ENCODE results near the gene TBC1D3B.
A peak's percentile ranks its signal among the peaks of the same experiment; 100 is the strongest.
"Not testable (repeated sequence)": the region's sequence is repeated elsewhere in the genome, so short reads cannot be mapped to it uniquely, and the experiment has no call there.

The TBC1D3B gene

DNA sequence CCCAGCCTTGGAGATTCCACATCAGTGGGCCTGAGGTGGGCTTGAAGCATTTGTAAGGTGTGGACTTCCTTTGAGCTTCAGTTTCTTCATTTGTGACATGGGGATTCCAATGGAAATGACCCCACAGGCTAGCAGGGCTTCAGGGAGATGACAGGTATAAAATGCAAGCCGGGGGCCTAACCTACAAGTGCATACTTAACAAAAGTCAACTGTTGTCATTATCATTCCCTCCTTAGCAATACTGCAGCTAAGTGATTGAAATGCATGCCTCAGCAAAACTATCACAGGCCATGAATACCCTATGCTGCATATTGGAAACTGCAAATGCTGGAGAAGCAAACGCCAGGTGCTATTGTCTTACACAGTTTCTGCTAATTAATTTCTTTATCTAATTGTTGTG is 53.0 kb downstream of the TBC1D3B start:
- no peaks in the 10 kb centered on the region for H3K79me2 ChIP-seq (ENCODE audit: low read length)
- no peak overlapping the region for H3K27ac ChIP-seq (ENCODE audit: low read length)
- no peaks in the 10 kb centered on the region for H3K9me2 ChIP-seq (replicated peaks; ENCODE audit: insufficient read depth, low read length)
- no peaks in the 10 kb centered on the region for H3K9me3 ChIP-seq (replicated peaks; ENCODE audit: insufficient read depth, low read length)
- H3K4me3 ChIP-seq (ENCODE audit: low read length) = no peak overlapping the region
- H2AFZ ChIP-seq (ENCODE audit: low read length) = no peak overlapping the region
- H3K27me3 ChIP-seq (replicated peaks; ENCODE audit: insufficient read depth, low read length) = no peaks in the 10 kb centered on the region
- H3F3A ChIP-seq (ENCODE audit: insufficient read depth, low read length) = peaks cover 3% of the 10 kb centered on the region
- no peak overlapping the region for H3K9ac ChIP-seq (ENCODE audit: low read length)
- DNase-seq = no peak
- H3K4me2 ChIP-seq (ENCODE audit: low read depth, low read length) = no peak overlapping the region
- TF ChIP-seq EZH2 (optimal IDR thresholded peaks at IDR 0.05; ENCODE audit: low read depth, low read length) = no peak
- TF ChIP-seq, protein P1, sequence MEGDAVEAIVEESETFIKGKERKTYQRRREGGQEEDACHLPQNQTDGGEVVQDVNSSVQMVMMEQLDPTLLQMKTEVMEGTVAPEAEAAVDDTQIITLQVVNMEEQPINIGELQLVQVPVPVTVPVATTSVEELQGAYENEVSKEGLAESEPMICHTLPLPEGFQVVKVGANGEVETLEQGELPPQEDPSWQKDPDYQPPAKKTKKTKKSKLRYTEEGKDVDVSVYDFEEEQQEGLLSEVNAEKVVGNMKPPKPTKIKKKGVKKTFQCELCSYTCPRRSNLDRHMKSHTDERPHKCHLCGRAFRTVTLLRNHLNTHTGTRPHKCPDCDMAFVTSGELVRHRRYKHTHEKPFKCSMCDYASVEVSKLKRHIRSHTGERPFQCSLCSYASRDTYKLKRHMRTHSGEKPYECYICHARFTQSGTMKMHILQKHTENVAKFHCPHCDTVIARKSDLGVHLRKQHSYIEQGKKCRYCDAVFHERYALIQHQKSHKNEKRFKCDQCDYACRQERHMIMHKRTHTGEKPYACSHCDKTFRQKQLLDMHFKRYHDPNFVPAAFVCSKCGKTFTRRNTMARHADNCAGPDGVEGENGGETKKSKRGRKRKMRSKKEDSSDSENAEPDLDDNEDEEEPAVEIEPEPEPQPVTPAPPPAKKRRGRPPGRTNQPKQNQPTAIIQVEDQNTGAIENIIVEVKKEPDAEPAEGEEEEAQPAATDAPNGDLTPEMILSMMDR (IDR thresholded peaks at IDR 0.05; ENCODE audit: low read length) = no peak
- no peak for TF ChIP-seq EZH2phosphoT487 (IDR thresholded peaks at IDR 0.05; ENCODE audit: low read length)
- H3K36me3 ChIP-seq (replicated peaks; ENCODE audit: insufficient read depth, low read length) = no peaks in the 10 kb centered on the region
- H3K4me1 ChIP-seq (ENCODE audit: low read length) = peaks cover 19% of the 10 kb centered on the region
- H4K20me1 ChIP-seq (ENCODE audit: insufficient read depth, low read length) = no peaks in the 10 kb centered on the region

DNA sequence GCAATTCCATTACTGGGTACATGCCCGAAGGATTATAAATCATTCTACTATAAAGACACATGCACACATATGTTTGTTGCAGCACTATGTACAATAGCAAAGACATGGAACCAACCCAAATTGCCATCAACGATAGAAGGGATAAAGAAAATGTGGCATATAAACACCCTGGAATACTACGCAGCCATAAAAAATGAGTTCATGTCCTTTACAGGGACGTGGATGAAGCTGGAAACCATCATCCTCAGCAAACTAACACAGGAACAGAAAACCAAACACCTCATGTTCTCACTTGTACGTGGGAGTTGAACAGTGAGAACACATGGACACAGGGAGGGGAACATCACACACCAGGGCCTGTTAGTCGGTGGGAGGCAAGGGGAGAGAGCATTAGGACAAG is 55.3 kb downstream of the TBC1D3B start:
- H4K20me1 ChIP-seq (ENCODE audit: insufficient read depth, low read length); H3K27me3 ChIP-seq (replicated peaks; ENCODE audit: insufficient read depth, low read length); H3K9me2 ChIP-seq (replicated peaks; ENCODE audit: insufficient read depth, low read length); DNase-seq; H3K79me2 ChIP-seq (ENCODE audit: low read length); H3K36me3 ChIP-seq (replicated peaks; ENCODE audit: insufficient read depth, low read length); H3K4me3 ChIP-seq (ENCODE audit: low read length); H3F3A ChIP-seq (ENCODE audit: insufficient read depth, low read length); H3K9me3 ChIP-seq (replicated peaks; ENCODE audit: insufficient read depth, low read length); H3K4me2 ChIP-seq (ENCODE audit: low read depth, low read length); H3K9ac ChIP-seq (ENCODE audit: low read length); H3K27ac ChIP-seq (ENCODE audit: low read length); H2AFZ ChIP-seq (ENCODE audit: low read length): not testable (repeated sequence)
- peaks cover 22% of the 10 kb centered on the region for H3K4me1 ChIP-seq (ENCODE audit: low read length)

DNA sequence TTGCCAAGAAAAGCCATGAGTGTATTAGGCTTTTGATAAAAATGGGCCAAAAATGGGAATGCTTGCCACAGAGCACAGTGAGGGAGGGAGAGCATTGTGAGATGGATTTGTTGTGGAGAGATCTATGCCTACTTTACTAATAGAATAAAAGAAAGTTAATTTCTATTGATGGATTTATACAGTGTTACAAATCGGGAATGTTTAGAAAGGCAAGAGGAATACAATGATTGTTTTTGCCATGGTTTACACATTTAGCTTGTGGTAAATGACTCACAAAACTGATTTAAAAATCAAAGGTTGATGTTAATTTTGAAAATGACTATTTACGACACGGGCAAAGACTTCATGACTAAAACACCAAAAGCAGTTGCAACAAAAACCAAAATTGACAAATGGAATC is 56.2 kb downstream of the TBC1D3B start:
- Histone ChIP-seq H3K27ac (ENCODE audit: low read length) (no peak overlapping the region), H3K4me1 (ENCODE audit: low read length) (peaks cover 22% of the 10 kb centered on the region), H3K79me2 (ENCODE audit: low read length) (no peaks in the 10 kb centered on the region), H3K9me2 (replicated peaks; ENCODE audit: insufficient read depth, low read length) (no peaks in the 10 kb centered on the region), H3K4me2 (ENCODE audit: low read depth, low read length) (no peak overlapping the region), H3K36me3 (replicated peaks; ENCODE audit: insufficient read depth, low read length) (no peaks in the 10 kb centered on the region), H2AFZ (ENCODE audit: low read length) (no peak overlapping the region), H3K9ac (ENCODE audit: low read length) (no peak overlapping the region), H3K27me3 (replicated peaks; ENCODE audit: insufficient read depth, low read length) (no peaks in the 10 kb centered on the region), H4K20me1 (ENCODE audit: insufficient read depth, low read length) (no peaks in the 10 kb centered on the region), H3K4me3 (ENCODE audit: low read length) (no peak overlapping the region), H3F3A (ENCODE audit: insufficient read depth, low read length) (peaks cover 8% of the 10 kb centered on the region), H3K9me3 (replicated peaks; ENCODE audit: insufficient read depth, low read length) (no peaks in the 10 kb centered on the region)
- TF ChIP-seq EZH2phosphoT487 (IDR thresholded peaks at IDR 0.05; ENCODE audit: low read length) (no peak), EZH2 (optimal IDR thresholded peaks at IDR 0.05; ENCODE audit: low read depth, low read length) (no peak)
- TF ChIP-seq, protein P1 (IDR thresholded peaks at IDR 0.05; ENCODE audit: low read length) = no peak
- DNase-seq = no peak

DNA sequence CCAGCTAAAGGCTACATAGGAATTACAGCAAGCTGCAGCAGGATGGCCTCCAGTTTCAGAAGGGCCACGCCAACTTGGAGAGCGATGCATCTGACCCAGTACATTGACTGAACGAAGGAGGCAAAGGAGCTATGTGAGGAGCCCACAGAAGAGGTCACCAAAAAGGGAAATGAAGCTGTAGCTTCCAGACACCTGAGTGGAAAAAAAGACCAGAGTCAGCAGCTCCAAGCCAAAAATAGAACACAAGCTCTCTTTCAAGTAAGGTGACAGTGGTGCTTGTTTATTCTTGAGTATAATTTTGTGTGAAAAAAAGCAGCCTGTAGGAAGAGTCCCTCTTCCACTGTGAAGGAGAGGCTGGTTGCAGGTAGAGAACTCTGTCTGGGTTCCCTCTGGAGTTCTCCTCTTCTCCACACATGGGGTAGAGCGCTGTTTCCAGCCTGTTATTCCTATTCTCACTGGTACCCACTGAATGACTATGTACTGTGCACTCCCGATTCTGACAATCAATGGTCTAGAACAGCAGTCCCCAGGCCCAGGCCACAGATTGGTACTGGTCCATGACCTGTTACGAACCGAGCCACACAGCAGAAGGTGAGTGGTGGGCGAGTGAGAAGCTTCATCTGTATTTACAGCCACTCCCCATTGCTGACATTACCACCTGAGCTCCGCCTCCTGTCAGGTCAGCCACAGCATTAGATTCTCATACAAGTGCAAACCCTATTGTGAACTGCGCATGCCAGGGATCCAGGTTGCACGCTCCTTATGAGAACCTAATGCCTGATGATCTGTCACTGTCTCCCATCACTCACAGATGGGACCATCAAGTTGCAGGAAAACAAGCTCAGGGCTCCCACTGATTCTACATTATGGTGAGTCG is 57.7 kb downstream of the TBC1D3B start:
- peak overlapping the region; percentile 12 for H3K4me3 ChIP-seq (ENCODE audit: low read length)
- H2AFZ ChIP-seq (ENCODE audit: low read length) = peak overlapping the region; percentile 7
- H3K4me2 ChIP-seq (ENCODE audit: low read depth, low read length) = peak overlapping the region; percentile 47

More for the DNA sequence above, 57.7 kb downstream of the TBC1D3B start:
- Histone ChIP-seq H3K9ac (ENCODE audit: low read length) (peak overlapping the region; percentile 38), H3F3A (ENCODE audit: insufficient read depth, low read length) (peaks cover 8% of the 10 kb centered on the region), H3K27ac (ENCODE audit: low read length) (peak overlapping the region; percentile 69), H3K9me2 (replicated peaks; ENCODE audit: insufficient read depth, low read length) (no peaks in the 10 kb centered on the region), H3K4me1 (ENCODE audit: low read length) (peaks cover 22% of the 10 kb centered on the region), H3K79me2 (ENCODE audit: low read length) (no peaks in the 10 kb centered on the region), H4K20me1 (ENCODE audit: insufficient read depth, low read length) (no peaks in the 10 kb centered on the region), H3K36me3 (replicated peaks; ENCODE audit: insufficient read depth, low read length) (no peaks in the 10 kb centered on the region), H3K27me3 (replicated peaks; ENCODE audit: insufficient read depth, low read length) (no peaks in the 10 kb centered on the region), H3K9me3 (replicated peaks; ENCODE audit: insufficient read depth, low read length) (no peaks in the 10 kb centered on the region)
- peak; percentile 75 for DNase-seq
- TF ChIP-seq EZH2 (optimal IDR thresholded peaks at IDR 0.05; ENCODE audit: low read depth, low read length) = no peak
- TF ChIP-seq, protein P1 (IDR thresholded peaks at IDR 0.05; ENCODE audit: low read length) = peak; percentile 62
- no peak for TF ChIP-seq EZH2phosphoT487 (IDR thresholded peaks at IDR 0.05; ENCODE audit: low read length)
